ENCODE data around the gene MEGF11. TPM values are rescaled to one million over a fixed set of nuclear protein-coding genes. Genes with fewer than 3 reads are reported as not detected.

Gene MEGF11
- polyA plus RNA-seq, 1 of the 3 experiments (the other 2 are of a cell fraction): not detected

GRCh38 chr15:66040211-66040892 lies 213.2 kb downstream of the MEGF11 start:
- no peaks in the 10 kb centered on the region for H3K9me2 ChIP-seq
- no peak overlapping the region for H2AFZ ChIP-seq (ENCODE audit: low read depth)
- no peak for DNase-seq
- peaks cover 13% of the 10 kb centered on the region; the same call in 1 of the 2 replicates for H3K27me3 ChIP-seq (ENCODE audit: insufficient read depth)
- H3K9ac ChIP-seq: no peak overlapping the region
- 50% methylated on average over 10 of the region's 10 CpGs for WGBS (ENCODE audit: low lambda C conversion rate)
- H3K79me2 ChIP-seq (ENCODE audit: insufficient read depth): no peaks in the 10 kb centered on the region
- H3K4me1 ChIP-seq (ENCODE audit: control insufficient read depth in 1 of 2, insufficient read depth in 2 of 2, low read depth in 1 of 2, low read length in 1 of 2): peaks cover 0 to 21% of the 10 kb centered on the region in 2 experiments; a peak in 1 of 4 replicates
- no peak overlapping the region for H3K4me2 ChIP-seq
- CTCF ChIA-PET: interaction anchor here (0.9 kb wide), 1 partner anchor 13 kb away, joined by 4 read pairs; no protein-coding TSS in a partner anchor
- no peaks in the 10 kb centered on the region for H4K20me1 ChIP-seq (ENCODE audit: insufficient read depth)
- H3K9me3 ChIP-seq: no peaks in the 10 kb centered on the region
- POLR2A ChIA-PET: no interaction called here
- H3K4me3 ChIP-seq (ENCODE audit: low read depth in 2 of 2, low read length in 1 of 2): no peak overlapping the region
- H3K36me3 ChIP-seq (replicated peaks in 1 of 2; ENCODE audit: control insufficient read depth in 1 of 2, insufficient read depth in 2 of 2, low read length in 1 of 2): no peaks in the 10 kb centered on the region
- TF ChIP-seq JUND (IDR thresholded peaks at IDR 0.05) (no peak), CHD2 (IDR thresholded peaks at IDR 0.05; ENCODE audit: low read length, partially characterized antibody) (no peak), SMC3 (IDR thresholded peaks at IDR 0.05; ENCODE audit: low read depth, low read length) (no peak), GABPA (IDR thresholded peaks at IDR 0.05; ENCODE audit: low read depth) (no peak), TEAD4 (IDR thresholded peaks at IDR 0.05; ENCODE audit: borderline replicate concordance, insufficient read depth) (no peak), IRF3 (IDR thresholded peaks at IDR 0.05; ENCODE audit: low read depth, low read length) (no peak), CTCF (IDR thresholded peaks at IDR 0.05) (no peak), TAF1 (IDR thresholded peaks at IDR 0.05; ENCODE audit: borderline replicate concordance, low read depth, low read length) (no peak), EZH2phosphoT487 (IDR thresholded peaks at IDR 0.05; ENCODE audit: borderline replicate concordance, low read depth) (no peak), RXRA (IDR thresholded peaks at IDR 0.05; ENCODE audit: borderline replicate concordance, low read depth) (no peak), NRF1 (IDR thresholded peaks at IDR 0.05; ENCODE audit: low read depth, low read length) (no peak), PBX3 (IDR thresholded peaks at IDR 0.05) (no peak), FOXM1 (IDR thresholded peaks at IDR 0.05; ENCODE audit: low read depth) (no peak), MAX (IDR thresholded peaks at IDR 0.05; ENCODE audit: low read depth) (no peak), FOXJ3 (CRISPR knock-in tag; IDR thresholded peaks at IDR 0.05) (no peak), TCF12 (IDR thresholded peaks at IDR 0.05) (no peak), USF1 (IDR thresholded peaks at IDR 0.05; ENCODE audit: borderline replicate concordance, low read depth) (no peak), ZBTB33 (IDR thresholded peaks at IDR 0.05; ENCODE audit: borderline replicate concordance, low read depth) (no peak), GATA2 (CRISPR knock-in tag; IDR thresholded peaks at IDR 0.05) (no peak), RCOR1 (IDR thresholded peaks at IDR 0.05; ENCODE audit: low read length) (no peak)
- H3K27ac ChIP-seq (ENCODE audit: low read depth in 2 of 2, low read length in 1 of 2): no peak overlapping the region
- no peaks in the 10 kb centered on the region for H3F3A ChIP-seq (replicated peaks; ENCODE audit: insufficient read depth)
